Astrocyte (in vitro differentiated cells and primary cell): ENCODE measurements around the gene GPATCH2L. TPM values are rescaled to one million over a fixed set of nuclear protein-coding genes. Genes with fewer than 3 reads are reported as not detected.

Experiments
- DNase-seq: peaks from one replicate; pipeline ENCODE4 v3.0.0-alpha.2; 2010; ENCODE audit warnings: low read depth
- FAIRE-seq: peaks from 2 replicates; lab custom pipeline; 2011; peaks lifted over from hg19 to GRCh38; lab: Jason Lieb, UNC
- H2AFZ ChIP-seq: 2 replicates; pipeline ENCODE4 v1.6.0; 2012; ENCODE audit warnings: low read depth, low read length, inconsistent platforms
- H3K27ac ChIP-seq: 2 replicates; pipeline ENCODE4 v1.5.1; 2011; ENCODE audit warnings: low read depth, low read length, inconsistent platforms
- H3K27me3 ChIP-seq: 2 replicates; pipeline ENCODE4 v1.6.0; 2011; ENCODE audit warnings: low read length, inconsistent platforms; ENCODE audit not compliant: insufficient read depth
- H3K36me3 ChIP-seq: 2 replicates; pipeline ENCODE4 v1.5.1; 2011; ENCODE audit warnings: low read length, inconsistent platforms; ENCODE audit not compliant: insufficient read depth
- H3K4me1 ChIP-seq: 2 replicates; pipeline ENCODE4 v1.5.1; 2011; ENCODE audit warnings: low read length, inconsistent platforms; ENCODE audit not compliant: insufficient read depth
- H3K4me2 ChIP-seq: 2 replicates; pipeline ENCODE4 v1.6.0; 2012; ENCODE audit warnings: low read length, inconsistent platforms
- H3K4me3 ChIP-seq: 2 replicates; pipeline ENCODE4 v1.5.1; 2011; ENCODE audit warnings: low read depth, mild to moderate bottlenecking, low read length, inconsistent platforms; ENCODE audit not compliant: insufficient read depth
- H3K79me2 ChIP-seq: 2 replicates; pipeline ENCODE4 v1.6.0; 2012; ENCODE audit warnings: mild to moderate bottlenecking, low read length, inconsistent platforms; ENCODE audit not compliant: insufficient read depth
- H3K9ac ChIP-seq: 2 replicates; pipeline ENCODE4 v1.6.0; 2012; ENCODE audit warnings: mild to moderate bottlenecking, low read length, inconsistent platforms
- H3K9me3 ChIP-seq: 2 replicates; pipeline ENCODE4 v1.5.1; 2012; ENCODE audit warnings: low read depth, mild to moderate bottlenecking, low read length, inconsistent platforms; ENCODE audit not compliant: insufficient read depth
- H4K20me1 ChIP-seq: 2 replicates; pipeline ENCODE4 v1.6.0; 2012; ENCODE audit warnings: low read length, inconsistent platforms; ENCODE audit not compliant: insufficient read depth
- H3K27ac Mint-ChIP-seq: one replicate; pipeline ENCODE4 v1.8.0; 2021; ENCODE audit warnings: mild to moderate bottlenecking, mixed read lengths; ENCODE audit not compliant: unreplicated experiment
- H3K27me3 Mint-ChIP-seq: one replicate; pipeline ENCODE4 v1.8.0; 2021; ENCODE audit warnings: low read depth, mixed read lengths; ENCODE audit not compliant: unreplicated experiment
- H3K36me3 Mint-ChIP-seq: one replicate; pipeline ENCODE4 v1.8.0; 2021; ENCODE audit warnings: low read depth, mixed read lengths; ENCODE audit not compliant: unreplicated experiment
- H3K4me1 Mint-ChIP-seq: one replicate; pipeline ENCODE4 v1.8.0; 2021; ENCODE audit warnings: low read depth, mixed read lengths; ENCODE audit not compliant: unreplicated experiment
- H3K4me3 Mint-ChIP-seq: one replicate; pipeline ENCODE4 v1.8.0; 2021; ENCODE audit warnings: mild to moderate bottlenecking, moderate library complexity, mixed read lengths; ENCODE audit not compliant: unreplicated experiment
- H3K9me3 Mint-ChIP-seq: one replicate; pipeline ENCODE4 v1.8.0; 2021; ENCODE audit warnings: mild to moderate bottlenecking, mixed read lengths; ENCODE audit not compliant: unreplicated experiment
- CTCF ChIP-seq: IDR thresholded peaks from 2 replicates; pipeline ENCODE4 v1.5.1; 2011; ENCODE audit warnings: low read depth, mild to moderate bottlenecking, inconsistent platforms, low read length, moderate library complexity; ENCODE audit not compliant: insufficient read depth
- EZH2 ChIP-seq: IDR thresholded peaks from 2 replicates; pipeline ENCODE4 v1.6.1; 2012; ENCODE audit warnings: mild to moderate bottlenecking, low read length, inconsistent platforms; ENCODE audit not compliant: insufficient read depth
- total RNA-seq: library from RNA; stranded (reverse); gene quantifications from 2 replicates; pipeline ENCODE4 v1.2.1, GENCODE V29; 2021

The GPATCH2L gene
- total RNA-seq, 1 donor from 2014 or later = 60.8 TPM

GRCh38 chr14:76133103-76133502 lies 18.6 kb upstream of the GPATCH2L start:
- Histone ChIP-seq H3K79me2 (no peaks in the 10 kb centered on the region), H3K27ac (no peak overlapping the region), H3K9ac (no peak overlapping the region), H3K4me3 (no peak overlapping the region), H3K9me3 (no peaks in the 10 kb centered on the region), H2AFZ (no peak overlapping the region), H3K36me3 (no peaks in the 10 kb centered on the region), H3K27me3 (peaks cover 63% of the 10 kb centered on the region), H3K4me1 (no peaks in the 10 kb centered on the region), H3K4me2 (no peak overlapping the region), H4K20me1 (no peaks in the 10 kb centered on the region)
- H3K27me3 Mint-ChIP-seq = peaks cover 75% of the 10 kb centered on the region
- DNase-seq (no peak), FAIRE-seq (no peak)
- TF ChIP-seq EZH2 (no peak), CTCF (no peak)
- H3K4me3 Mint-ChIP-seq = no peak overlapping the region
- H3K27ac Mint-ChIP-seq = no peak overlapping the region
- peaks cover under 1% of the 10 kb centered on the region for H3K4me1 Mint-ChIP-seq
- peaks cover 1% of the 10 kb centered on the region for H3K9me3 Mint-ChIP-seq
- no peaks in the 10 kb centered on the region for H3K36me3 Mint-ChIP-seq

GRCh38 chr14:76134231-76134630 lies 17.5 kb upstream of the GPATCH2L start:
- Histone ChIP-seq H4K20me1 (no peaks in the 10 kb centered on the region), H3K27ac (no peak overlapping the region), H3K9me3 (no peaks in the 10 kb centered on the region), H3K4me2 (no peak overlapping the region), H3K4me3 (no peak overlapping the region), H3K79me2 (no peaks in the 10 kb centered on the region), H3K4me1 (no peaks in the 10 kb centered on the region), H3K36me3 (no peaks in the 10 kb centered on the region), H3K27me3 (peaks cover 69% of the 10 kb centered on the region), H3K9ac (no peak overlapping the region), H2AFZ (no peak overlapping the region)
- no peak for TF ChIP-seq EZH2
- TF ChIP-seq CTCF = no peak
- H3K27ac Mint-ChIP-seq = no peak overlapping the region
- DNase-seq (no peak), FAIRE-seq (no peak)
- H3K4me1 Mint-ChIP-seq = peaks cover 1% of the 10 kb centered on the region
- no peak overlapping the region for H3K4me3 Mint-ChIP-seq
- H3K9me3 Mint-ChIP-seq = peaks cover 1% of the 10 kb centered on the region
- H3K36me3 Mint-ChIP-seq = no peaks in the 10 kb centered on the region
- H3K27me3 Mint-ChIP-seq = peaks cover 83% of the 10 kb centered on the region

- Mint-ChIP-seq H3K4me3 (no peak overlapping the region), H3K27ac (no peak overlapping the region), H3K36me3 (no peaks in the 10 kb centered on the region), H3K27me3 (peaks cover 88% of the 10 kb centered on the region), H3K4me1 (peaks cover 1% of the 10 kb centered on the region), H3K9me3 (peaks cover 1% of the 10 kb centered on the region)
- H3K4me2 ChIP-seq = no peak overlapping the region
- FAIRE-seq = no peak
- H4K20me1 ChIP-seq = no peaks in the 10 kb centered on the region
- no peaks in the 10 kb centered on the region for H3K9me3 ChIP-seq
- H3K9ac ChIP-seq = no peak overlapping the region
- H3K4me3 ChIP-seq = no peak overlapping the region
- TF ChIP-seq CTCF = no peak
- no peak for TF ChIP-seq EZH2
- no peaks in the 10 kb centered on the region for H3K36me3 ChIP-seq
- no peak overlapping the region for H2AFZ ChIP-seq
- H3K79me2 ChIP-seq = no peaks in the 10 kb centered on the region
- peaks cover 74% of the 10 kb centered on the region for H3K27me3 ChIP-seq
- H3K4me1 ChIP-seq = no peaks in the 10 kb centered on the region
- DNase-seq = no peak
- no peak overlapping the region for H3K27ac ChIP-seq
Observed at GRCh38 chr14:76135722-76136121, 16.0 kb upstream of the GPATCH2L start.
